ENCODE measurements around the gene SRRM1.

- TF ChIP-seq, protein P1, sequence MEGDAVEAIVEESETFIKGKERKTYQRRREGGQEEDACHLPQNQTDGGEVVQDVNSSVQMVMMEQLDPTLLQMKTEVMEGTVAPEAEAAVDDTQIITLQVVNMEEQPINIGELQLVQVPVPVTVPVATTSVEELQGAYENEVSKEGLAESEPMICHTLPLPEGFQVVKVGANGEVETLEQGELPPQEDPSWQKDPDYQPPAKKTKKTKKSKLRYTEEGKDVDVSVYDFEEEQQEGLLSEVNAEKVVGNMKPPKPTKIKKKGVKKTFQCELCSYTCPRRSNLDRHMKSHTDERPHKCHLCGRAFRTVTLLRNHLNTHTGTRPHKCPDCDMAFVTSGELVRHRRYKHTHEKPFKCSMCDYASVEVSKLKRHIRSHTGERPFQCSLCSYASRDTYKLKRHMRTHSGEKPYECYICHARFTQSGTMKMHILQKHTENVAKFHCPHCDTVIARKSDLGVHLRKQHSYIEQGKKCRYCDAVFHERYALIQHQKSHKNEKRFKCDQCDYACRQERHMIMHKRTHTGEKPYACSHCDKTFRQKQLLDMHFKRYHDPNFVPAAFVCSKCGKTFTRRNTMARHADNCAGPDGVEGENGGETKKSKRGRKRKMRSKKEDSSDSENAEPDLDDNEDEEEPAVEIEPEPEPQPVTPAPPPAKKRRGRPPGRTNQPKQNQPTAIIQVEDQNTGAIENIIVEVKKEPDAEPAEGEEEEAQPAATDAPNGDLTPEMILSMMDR (conservative IDR thresholded peaks at IDR 0.05), result no peak
- TF ChIP-seq ZFX (IDR thresholded peaks at IDR 0.05), result no peak
Observed at GRCh38 chr1:24711329-24711728, 68.2 kb downstream of the SRRM1 start.

Data from C4-2B (cell line).